Muscle of leg (tissue), 11 donors: ENCODE measurements around the gene CEP85L. TPM values are rescaled to one million over a fixed set of nuclear protein-coding genes. Genes with fewer than 3 reads are reported as not detected.

ENCODE experiments used
- DNase-seq: peaks from one replicate; pipeline ENCODE4 v3.0.0; 2013
- H3K27ac ChIP-seq: one replicate; pipeline ENCODE4 v1.5.1; 2013; ENCODE audit warnings: mild to moderate bottlenecking, low read length, control low read depth
- H3K27me3 ChIP-seq: one replicate; pipeline ENCODE4 v1.6.1; 2013; ENCODE audit warnings: low read length; ENCODE audit not compliant: control insufficient read depth, insufficient read depth
- H3K36me3 ChIP-seq: one replicate; pipeline ENCODE4 v1.6.1; 2013; ENCODE audit warnings: low read length; ENCODE audit not compliant: control insufficient read depth, insufficient read depth
- H3K4me1 ChIP-seq: one replicate; pipeline ENCODE4 v1.6.1; 2013; ENCODE audit warnings: low read length; ENCODE audit not compliant: control insufficient read depth, insufficient read depth
- H3K4me3 ChIP-seq: one replicate; pipeline ENCODE4 v1.5.1; 2013; ENCODE audit warnings: low read length, control low read depth
- H3K9me3 ChIP-seq: replicated peaks from 2 replicates; pipeline ENCODE4 v1.6.1; 2013; ENCODE audit warnings: low read depth, low read length; ENCODE audit not compliant: control insufficient read depth
- WGBS: methylation state at CpG from one replicate; pipeline ENCODE4 v1.1.5; 2013; ENCODE audit warnings: missing lambda C conversion rate; ENCODE audit not compliant: insufficient coverage; 5-methylcytosine and 5-hydroxymethylcytosine counted together
- polyA plus RNA-seq, 8 donors: library from polyadenylated mRNA; unstranded; fragments of 120-200 nt; gene quantifications; one replicate each; pipeline versions ENCODE4 v1.2.1 to v1.2.3, GENCODE V29; 2013; ENCODE audit warnings: inconsistent platforms in 1 of 8, low replicate concordance in 1 of 8; ENCODE audit not compliant: insufficient read length in 8 of 8, insufficient read depth in 1 of 8
- total RNA-seq: library from RNA; stranded (reverse); fragments of 120-200 nt; gene quantifications from one replicate; pipeline ENCODE4 v1.2.4, GENCODE V29; 2013

Gene CEP85L
- total and polyA plus RNA-seq, 9 donors: 12.2 to 41.9 (median 14.7) TPM

DNA sequence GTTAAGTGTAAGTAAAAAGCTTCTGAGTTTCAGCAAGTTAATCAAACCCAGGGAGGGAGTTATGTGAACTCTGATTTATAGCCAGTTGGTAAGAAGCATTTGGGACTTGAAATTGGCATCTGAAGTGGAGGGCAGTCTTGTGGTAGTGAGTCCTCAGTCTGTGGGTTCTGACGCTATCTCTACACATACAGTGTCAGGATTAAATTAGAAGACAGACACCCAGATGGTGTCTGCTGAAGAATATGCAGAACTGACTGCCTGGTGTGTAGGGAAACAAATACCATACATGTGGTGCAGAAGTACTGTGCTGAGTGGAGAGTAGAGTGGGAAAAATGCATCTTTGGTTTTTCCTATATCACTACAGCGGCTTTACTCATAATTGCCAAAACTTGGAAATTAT is 146.8 kb downstream of the CEP85L start:
- no peak overlapping the region for H3K27ac ChIP-seq
- DNase-seq: no peak
- peaks cover 21% of the 10 kb centered on the region for H3K36me3 ChIP-seq
- no peak overlapping the region for H3K4me3 ChIP-seq
- peaks cover 5% of the 10 kb centered on the region for H3K9me3 ChIP-seq
- no CpG with 5 or more reads among the region's 2 CpGs for WGBS
- no peaks in the 10 kb centered on the region for H3K27me3 ChIP-seq
- no peaks in the 10 kb centered on the region for H3K4me1 ChIP-seq

DNA sequence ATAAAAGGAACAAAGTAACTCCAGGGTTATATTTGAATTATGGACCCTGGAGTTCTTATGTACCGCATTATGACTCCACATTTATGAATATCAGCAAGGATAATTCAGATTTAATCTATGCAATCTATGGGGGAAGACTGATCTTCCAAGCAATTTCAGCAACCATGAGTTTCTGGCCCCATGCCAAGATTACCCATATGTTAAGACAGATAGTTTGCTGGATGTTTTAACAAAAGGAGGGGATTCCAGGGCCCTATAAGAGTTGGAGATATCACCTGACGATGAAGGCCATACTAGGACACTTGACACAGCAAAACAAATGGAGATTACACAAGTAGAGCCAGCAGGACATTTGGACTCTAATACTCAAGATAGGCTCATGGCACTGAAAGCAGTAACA is 149.2 kb downstream of the CEP85L start:
- H3K4me1 ChIP-seq: no peaks in the 10 kb centered on the region
- H3K9me3 ChIP-seq: peaks cover 5% of the 10 kb centered on the region
- no peak for DNase-seq
- no peaks in the 10 kb centered on the region for H3K27me3 ChIP-seq
- H3K27ac ChIP-seq: no peak overlapping the region
- no CpG with 5 or more reads among the region's 2 CpGs for WGBS
- peaks cover 21% of the 10 kb centered on the region for H3K36me3 ChIP-seq
- H3K4me3 ChIP-seq: no peak overlapping the region

DNA sequence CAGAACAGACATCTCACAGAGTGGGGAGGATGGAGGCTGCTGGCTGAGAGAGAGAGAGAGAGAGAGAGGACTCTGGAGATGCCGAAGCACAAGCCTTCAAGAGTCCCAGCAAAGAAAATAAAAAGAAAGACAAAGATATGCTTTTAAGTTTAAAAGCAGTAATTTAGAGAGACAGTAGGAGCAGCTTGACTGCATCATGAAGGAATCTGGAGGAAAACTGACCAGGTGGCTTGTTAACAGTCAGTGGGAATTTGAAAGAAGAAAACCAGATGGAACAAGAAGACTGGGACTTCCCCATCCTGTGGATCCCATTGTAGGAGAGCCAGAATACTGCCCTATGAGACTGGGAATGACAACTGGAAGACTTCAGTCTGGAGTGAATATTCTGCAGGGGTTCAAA is 149.6 kb downstream of the CEP85L start:
- peak; percentile 16 for DNase-seq
- Histone ChIP-seq H3K36me3 (peaks cover 21% of the 10 kb centered on the region), H3K4me3 (no peak overlapping the region), H3K4me1 (no peaks in the 10 kb centered on the region), H3K27me3 (no peaks in the 10 kb centered on the region), H3K9me3 (peaks cover 5% of the 10 kb centered on the region), H3K27ac (no peak overlapping the region)
- no CpG with 5 or more reads among the region's 1 CpG for WGBS

DNA sequence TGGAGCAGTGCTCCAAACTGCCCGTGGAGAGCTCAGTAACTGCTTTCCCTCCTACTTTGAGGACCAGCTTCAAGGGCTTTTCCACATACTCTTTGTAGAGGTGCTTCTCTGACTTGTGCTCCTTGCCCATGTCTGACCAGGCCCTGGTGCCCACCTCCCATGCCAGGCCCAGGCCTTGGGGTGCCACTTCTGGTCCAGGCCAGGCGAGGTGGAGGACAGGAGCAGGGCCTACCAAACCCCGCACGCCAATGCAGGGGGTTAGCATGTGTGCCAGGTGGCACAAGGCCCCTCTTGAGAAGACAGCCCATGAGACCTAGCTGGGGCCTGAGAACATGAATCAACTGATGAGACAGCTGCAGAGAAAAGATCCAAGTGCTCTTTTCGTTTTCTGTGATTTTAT is 150.3 kb downstream of the CEP85L start:
- H3K9me3 ChIP-seq: peaks cover 5% of the 10 kb centered on the region
- peaks cover 21% of the 10 kb centered on the region for H3K36me3 ChIP-seq
- no peak overlapping the region for H3K4me3 ChIP-seq
- 76% methylated on average over 4 of the region's 5 CpGs for WGBS
- no peak overlapping the region for H3K27ac ChIP-seq
- no peaks in the 10 kb centered on the region for H3K27me3 ChIP-seq
- DNase-seq: no peak
- H3K4me1 ChIP-seq: no peaks in the 10 kb centered on the region

DNA sequence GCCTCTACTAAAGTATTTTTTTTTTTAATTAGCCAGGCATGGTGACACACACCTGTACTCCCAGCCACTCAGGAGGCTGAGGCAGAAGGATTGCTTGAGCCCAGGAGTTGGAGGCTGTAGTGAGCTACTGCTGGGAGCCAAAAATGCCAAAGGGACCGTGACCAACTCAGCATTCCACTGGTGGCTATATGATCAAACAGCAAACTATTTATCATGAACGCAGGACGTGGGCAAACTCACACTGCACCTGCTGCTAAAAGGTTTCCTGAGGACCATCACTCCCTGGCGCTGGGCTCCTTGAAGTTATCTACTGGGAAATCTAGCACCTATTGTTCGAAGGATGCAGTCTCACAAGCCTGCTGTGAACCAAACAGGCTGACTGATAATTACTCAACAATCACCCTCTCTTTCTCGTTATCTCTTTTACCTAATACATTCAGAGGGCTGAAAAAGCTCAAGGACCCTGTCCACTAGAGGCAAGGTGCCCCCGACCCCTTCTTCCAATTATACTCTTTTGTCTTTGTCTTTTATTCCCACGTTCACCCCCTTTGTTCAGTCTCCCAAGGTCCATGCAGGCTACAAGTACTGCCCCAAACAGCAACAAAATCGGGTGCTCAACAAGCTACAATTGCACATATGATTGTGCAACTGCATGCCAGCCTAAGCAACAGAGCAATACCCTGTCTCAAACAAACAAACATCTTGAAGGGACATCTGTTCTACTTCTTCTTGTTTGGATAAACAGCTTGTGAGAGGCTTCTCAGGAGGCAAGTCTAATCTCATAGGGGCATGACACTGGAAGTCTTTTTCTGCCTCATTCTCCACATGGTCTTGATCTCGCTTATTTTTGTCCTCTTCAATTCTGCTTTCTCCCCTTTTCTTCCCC is 151.0 kb downstream of the CEP85L start:
- H3K4me1 ChIP-seq: no peaks in the 10 kb centered on the region
- 87% methylated on average over 9 of the region's 10 CpGs for WGBS
- H3K9me3 ChIP-seq: peaks cover 5% of the 10 kb centered on the region
- H3K4me3 ChIP-seq: no peak overlapping the region
- no peak overlapping the region for H3K27ac ChIP-seq
- DNase-seq: no peak
- peaks cover 21% of the 10 kb centered on the region for H3K36me3 ChIP-seq
- no peaks in the 10 kb centered on the region for H3K27me3 ChIP-seq

DNA sequence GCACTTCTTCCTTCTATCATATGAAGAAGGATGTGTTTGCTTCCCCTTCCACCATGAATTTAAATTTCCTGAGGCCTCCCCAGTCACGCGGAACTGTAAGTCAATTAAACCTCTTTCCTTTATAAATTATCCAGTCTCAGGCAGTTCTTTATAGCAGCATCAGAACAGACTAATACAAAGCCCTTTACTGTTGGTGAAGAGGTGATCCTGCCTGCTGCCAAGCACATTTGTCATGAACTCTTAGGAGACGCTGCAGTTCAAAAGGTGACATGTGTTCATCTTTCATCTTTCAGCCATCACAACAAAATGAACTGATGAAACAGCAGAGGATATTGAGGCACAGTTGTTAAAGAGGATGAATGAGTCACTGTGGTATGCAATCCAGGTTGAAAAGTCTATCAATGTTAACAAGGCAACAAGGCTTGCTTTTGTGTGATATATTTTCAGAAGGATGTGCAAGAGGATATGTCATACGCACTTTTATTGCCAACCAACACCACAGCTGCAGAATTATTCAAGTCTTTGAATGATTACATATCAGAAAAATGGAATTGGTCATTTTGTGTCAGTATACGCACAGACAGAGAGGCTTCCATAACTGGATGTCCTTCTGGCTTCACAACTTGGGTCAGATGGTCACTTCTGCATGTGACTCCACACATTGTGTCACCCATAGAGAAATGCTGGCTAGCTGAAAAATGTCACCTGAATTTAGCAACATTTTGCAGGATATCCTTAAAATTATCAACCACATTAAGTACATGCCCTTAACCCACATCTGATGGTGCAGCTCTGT is 155.7 kb downstream of the CEP85L start:
- H3K27me3 ChIP-seq: no peaks in the 10 kb centered on the region
- H3K4me1 ChIP-seq: no peaks in the 10 kb centered on the region
- 100% methylated on average over 1 of the region's 5 CpGs for WGBS
- DNase-seq: no peak
- peaks cover 4% of the 10 kb centered on the region for H3K9me3 ChIP-seq
- no peak overlapping the region for H3K27ac ChIP-seq
- H3K36me3 ChIP-seq: peaks cover 2% of the 10 kb centered on the region
- H3K4me3 ChIP-seq: no peak overlapping the region

DNA sequence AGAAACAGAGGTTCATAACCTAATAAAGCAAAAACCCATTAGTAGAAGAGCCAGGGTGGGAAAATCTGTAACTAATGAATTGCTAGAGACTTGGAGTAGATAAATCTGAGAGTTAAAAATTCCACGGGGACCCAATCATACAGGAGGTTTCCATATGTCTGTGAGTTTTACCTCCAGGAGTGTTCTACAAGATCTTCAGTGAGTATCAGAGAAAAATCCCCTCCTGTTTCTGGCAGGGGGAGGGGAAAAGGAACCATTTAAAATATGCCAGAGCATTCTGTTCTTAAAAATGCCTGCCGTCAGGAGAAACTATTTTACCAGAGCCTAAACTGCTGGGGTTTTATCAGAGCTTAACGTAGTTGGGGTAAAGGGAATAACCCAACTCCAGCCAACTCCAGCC is 157.3 kb downstream of the CEP85L start:
- WGBS: no CpG with 5 or more reads among the region's 3 CpGs

DNA sequence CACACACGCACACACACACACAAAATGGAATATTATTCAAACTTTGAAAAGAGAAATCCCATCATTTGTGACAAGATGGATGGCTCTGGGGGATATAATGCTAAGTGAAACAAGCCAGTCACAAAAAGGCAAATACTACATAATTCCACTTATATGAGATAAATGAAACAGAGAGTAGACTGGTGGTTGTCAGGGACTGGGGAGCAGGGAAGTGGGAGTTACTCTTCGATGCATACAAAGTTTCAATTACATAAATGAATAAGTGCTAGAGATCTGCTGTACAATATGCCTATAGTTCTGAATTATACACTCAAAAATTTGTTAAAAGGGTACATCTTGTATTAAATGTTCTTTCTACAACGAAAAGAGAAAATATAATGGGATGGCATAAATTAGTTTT is 161.4 kb downstream of the CEP85L start:
- H3K36me3 ChIP-seq: peaks cover 14% of the 10 kb centered on the region
- WGBS: no CpG with 5 or more reads among the region's 3 CpGs
- no peaks in the 10 kb centered on the region for H3K27me3 ChIP-seq

More for the DNA sequence above, 157.3 kb downstream of the CEP85L start:
- no peaks in the 10 kb centered on the region for H3K4me1 ChIP-seq
- H3K9me3 ChIP-seq: peaks cover 4% of the 10 kb centered on the region
- DNase-seq: no peak
- H3K27me3 ChIP-seq: no peaks in the 10 kb centered on the region
- no peak overlapping the region for H3K4me3 ChIP-seq
- no peak overlapping the region for H3K27ac ChIP-seq
- peaks cover 2% of the 10 kb centered on the region for H3K36me3 ChIP-seq

DNA sequence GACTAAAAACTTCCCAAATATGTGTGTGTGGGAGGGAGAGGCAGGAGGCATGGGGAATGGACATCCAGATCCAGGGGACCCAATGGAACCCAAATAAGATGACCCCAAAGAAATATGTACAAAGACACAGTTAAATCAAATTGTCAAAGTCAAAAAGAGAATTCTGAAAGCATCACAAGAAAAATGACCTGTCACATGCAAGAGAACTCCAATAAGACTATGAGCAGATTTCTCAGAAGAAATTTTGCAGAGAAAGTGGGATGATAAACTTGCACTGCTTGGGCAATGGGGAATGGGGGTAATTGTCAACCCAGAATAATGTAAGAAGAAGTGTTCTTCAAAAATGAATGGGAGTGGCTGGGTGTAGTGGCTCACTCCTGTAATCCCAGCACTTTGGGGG is 162.8 kb downstream of the CEP85L start:
- Histone ChIP-seq H3K27me3 (no peaks in the 10 kb centered on the region), H3K9me3 (peaks cover 13% of the 10 kb centered on the region), H3K27ac (no peak overlapping the region), H3K4me3 (no peak overlapping the region), H3K4me1 (no peaks in the 10 kb centered on the region), H3K36me3 (peaks cover 14% of the 10 kb centered on the region)
- no peak for DNase-seq

More for the DNA sequence above, 161.4 kb downstream of the CEP85L start:
- Histone ChIP-seq H3K9me3 (peaks cover 13% of the 10 kb centered on the region), H3K4me1 (no peaks in the 10 kb centered on the region), H3K4me3 (no peak overlapping the region), H3K27ac (no peak overlapping the region)
- no peak for DNase-seq
